ENCODE measurements around the gene EMC9.

EMC9 gene

GRCh38 chr14:24131549-24131966, 9.8 kb downstream of the EMC9 start:
- no peak for DNase-seq (ENCODE audit: low spot score)

- DNase-seq (ENCODE audit: low spot score) = no peak
Measured at GRCh38 chr14:24130717-24131548, 10.5 kb downstream of the EMC9 start.

DNA sequence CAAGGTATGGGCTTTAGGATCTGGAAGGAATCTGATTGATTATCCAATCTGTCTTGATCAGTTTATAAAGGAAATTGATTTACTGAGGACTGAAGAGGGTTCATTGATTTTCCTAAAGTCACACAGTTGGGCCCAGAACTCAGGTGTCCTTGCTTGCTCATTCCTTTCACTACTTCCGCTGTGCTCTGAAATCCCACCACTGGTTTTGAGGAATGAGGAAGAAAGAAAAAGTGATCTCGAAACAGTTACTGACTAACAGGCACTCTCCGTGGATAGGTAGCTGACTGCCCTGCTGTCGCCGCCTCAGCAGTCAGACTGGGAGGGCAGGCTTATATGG, 11.0 kb downstream of the EMC9 start, which contains the start of gene FITM1:
Gene FITM1, plus strand, starts transcription at position 280 of the 337 bp plus-strand sequence. CDS start 905 bp downstream, outside the sequence.
- no peak for DNase-seq (ENCODE audit: low spot score)

DNA sequence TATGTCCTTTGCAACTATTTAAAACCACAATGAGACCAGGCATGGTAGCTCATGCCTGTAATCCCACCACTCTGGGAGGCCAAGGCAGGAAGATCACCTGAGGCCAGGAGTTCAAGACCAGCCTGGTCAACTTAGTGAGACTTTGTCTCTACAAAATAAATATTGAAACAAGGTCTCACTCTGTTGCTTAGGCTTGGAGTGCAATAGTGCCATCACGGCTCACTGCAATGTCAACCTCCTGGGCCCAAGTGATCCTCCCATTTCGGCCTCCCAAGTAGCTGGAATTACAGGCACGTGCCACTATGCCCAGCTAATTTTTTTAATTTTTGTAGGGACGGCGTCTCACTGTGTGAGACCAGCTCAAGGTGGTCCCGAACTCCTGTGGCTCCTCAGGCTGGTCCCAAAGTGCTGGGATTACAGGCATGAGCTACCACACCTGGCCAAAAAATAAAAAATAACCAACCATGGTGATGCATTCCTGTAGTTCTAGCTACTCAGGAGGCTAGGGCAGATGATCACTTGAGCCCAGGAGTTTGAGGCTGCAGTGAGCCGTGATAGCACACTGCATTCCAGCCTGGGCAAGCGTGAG, 11.9 kb downstream of the EMC9 start:
- no peak for DNase-seq (ENCODE audit: low spot score)

DNA sequence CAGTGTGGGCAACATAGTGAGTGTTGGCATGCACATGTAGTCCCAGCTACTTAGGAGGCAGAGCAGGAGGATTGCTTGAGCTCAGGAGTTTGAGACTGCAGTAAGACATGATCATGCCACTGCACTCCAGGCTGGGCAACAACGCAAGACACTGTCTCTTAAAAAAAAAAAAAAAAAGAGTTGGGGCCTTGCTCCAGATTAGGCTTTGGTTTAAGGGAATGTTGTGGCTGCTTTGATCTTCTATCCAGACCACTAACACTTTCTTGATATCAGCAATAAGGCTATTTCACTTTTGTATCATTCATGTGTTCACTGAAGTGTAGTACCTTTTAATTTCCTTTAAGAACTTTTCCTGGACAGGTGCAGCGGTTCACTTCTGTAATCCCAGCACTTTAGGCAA, 13.7 kb downstream of the EMC9 start:
- no peak for DNase-seq (ENCODE audit: low spot score)

DNA sequence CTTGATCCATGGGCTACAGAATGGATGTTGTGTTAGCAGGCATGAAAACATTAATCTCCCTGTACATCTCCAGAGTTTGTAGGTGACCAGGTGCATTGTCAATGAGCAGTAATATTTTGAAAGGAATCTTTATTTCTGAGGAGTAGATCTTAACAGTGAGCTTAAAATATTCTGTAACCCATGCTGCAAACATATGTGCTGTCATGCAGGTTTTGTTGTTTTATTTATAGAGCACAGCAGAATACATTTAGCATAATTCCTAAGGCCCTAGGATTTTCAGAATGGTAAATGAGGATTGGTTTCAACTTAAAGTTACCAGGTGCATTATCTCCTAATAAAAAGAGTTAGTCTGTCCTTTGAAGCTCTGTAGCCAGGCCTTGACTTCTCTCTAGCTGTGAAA, 14.5 kb downstream of the EMC9 start:
- DNase-seq (ENCODE audit: low spot score) = no peak

DNA sequence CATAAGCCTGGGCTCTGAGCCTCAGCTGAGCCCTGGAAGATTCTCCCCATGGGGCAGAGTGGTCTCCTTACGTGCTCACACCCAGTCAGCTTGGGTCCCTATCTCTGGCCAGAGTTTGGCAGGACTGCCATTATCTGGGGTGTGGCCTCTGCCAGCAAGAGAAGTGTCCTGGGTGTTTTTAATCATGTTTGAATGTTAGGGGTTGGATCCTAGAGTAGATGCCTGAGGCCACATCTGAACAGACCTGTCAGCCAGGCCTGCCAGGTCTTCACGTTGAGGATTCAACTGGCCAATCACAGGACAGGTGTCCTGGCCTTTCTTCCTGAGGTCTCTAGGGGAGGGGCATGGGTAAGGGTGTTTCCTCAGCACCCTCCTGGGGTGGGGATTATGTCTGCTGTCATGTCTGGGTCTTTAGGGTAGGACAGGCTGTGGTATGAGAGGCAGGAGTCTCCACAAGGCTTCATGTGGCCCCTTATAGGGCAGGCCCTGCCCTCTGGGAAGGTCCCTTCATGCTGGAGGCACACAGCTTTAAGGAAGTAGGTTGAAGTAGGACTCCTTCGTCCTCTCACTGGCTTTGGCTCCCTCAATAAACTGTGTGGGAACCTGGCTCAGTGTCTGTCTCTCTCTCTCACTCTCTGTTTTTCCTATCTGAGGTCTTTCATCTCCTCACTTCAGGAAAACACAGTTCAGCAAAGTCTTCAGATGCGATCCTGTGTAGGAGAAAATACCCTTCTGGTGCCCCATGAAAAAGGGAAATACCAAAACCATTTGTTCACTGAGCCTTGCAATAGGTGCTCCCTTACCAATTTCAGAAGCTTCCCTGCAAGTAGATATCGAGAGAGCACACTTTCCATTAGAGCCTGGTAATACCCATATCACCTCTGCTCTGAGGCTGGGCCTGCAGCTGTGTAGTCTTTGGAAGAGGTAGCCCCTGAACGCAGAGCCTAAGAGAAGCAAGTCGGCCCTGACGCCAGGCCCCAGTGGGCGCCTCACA, 17.7 kb downstream of the EMC9 start:
- DNase-seq (ENCODE audit: low spot score) = no peak

DNA sequence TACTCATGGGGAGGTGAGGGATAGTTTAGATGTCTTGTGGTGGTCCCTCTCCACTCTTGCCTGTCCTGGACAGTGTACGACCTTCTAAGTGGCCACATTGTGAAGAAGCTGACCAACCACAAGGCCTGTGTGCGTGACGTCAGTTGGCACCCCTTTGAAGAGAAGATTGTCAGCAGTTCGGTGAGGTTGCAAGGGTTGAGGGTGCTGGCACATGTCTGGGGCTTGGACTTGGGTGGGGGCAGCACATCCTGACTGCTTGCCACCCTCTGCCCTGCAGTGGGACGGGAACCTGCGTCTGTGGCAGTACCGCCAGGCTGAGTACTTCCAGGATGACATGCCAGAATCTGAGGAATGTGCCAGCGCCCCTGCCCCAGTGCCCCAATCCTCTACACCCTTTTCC, 18.5 kb downstream of the EMC9 start:
- no peak for DNase-seq (ENCODE audit: low spot score)

DNA sequence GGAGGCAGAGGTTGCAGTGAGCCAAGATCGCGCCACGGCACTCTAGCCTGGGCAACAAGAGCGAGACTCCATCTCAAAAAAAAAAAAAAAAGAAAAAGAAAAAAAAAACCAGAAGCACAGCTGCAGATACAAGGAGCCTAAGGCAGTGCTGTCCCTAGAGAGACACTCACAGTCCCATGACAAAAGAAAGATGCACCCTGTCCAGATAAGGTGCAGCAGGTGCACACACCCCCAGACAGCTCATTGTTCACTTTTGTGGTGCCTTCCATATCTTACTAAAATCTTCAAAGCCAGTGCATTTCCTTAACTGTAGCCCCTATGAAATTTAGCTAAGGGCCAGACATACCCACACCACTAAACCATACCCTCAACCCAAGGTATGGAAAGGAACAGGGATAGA, 19.0 kb downstream of the EMC9 start:
- no peak for DNase-seq (ENCODE audit: low spot score)

DNA sequence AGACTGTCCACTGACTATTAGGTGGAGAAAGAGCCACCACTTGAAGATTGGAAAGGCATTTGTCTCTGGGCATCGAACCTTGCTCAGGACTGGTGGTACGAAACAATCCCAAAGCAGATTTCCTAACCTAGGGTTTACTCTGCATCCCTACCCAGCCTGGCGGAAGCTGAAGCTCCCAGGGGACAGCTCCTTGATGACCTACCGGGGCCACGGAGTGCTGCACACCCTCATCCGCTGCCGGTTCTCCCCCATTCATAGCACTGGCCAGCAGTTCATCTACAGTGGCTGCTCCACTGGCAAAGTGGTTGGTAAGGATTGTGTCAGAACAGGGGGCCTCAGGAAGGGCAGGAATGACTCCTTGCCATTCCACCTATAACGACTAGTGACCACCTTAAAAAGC, 20.2 kb downstream of the EMC9 start:
- DNase-seq (ENCODE audit: low spot score) = no peak

- DNase-seq (ENCODE audit: low spot score) = no peak
Measured at GRCh38 chr14:24119691-24120090, 21.7 kb downstream of the EMC9 start.

DNA sequence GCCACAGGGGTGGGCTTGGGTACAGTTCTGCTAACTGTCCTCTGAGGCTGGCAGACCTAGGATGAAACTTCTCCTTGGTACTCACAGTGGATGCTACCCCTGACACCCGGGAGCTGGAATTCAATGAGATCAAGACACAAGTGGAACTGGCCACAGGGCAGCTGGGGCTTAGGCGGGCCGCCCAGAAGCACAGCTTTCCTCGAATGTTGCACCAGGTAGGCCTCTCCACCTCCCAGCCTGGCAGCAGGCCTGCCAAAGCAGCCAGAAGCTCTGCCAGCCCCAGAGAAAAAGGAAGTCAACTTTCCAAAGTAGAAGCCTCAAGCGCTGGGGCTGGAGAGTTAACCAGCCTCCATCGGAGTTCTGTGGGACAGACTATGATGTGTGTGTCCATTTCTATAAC, 24.2 kb downstream of the EMC9 start:
- no peak for DNase-seq (ENCODE audit: low spot score)

GRCh38 chr14:24116128-24116814, 25.1 kb downstream of the EMC9 start:
- DNase-seq (ENCODE audit: low spot score) = no peak

- DNase-seq (ENCODE audit: low spot score) = no peak
Measured at GRCh38 chr14:24115422-24116127, 25.8 kb downstream of the EMC9 start.

- peak; percentile 100 for DNase-seq (ENCODE audit: low spot score)
Measured at GRCh38 chr14:24114532-24115421, 26.6 kb downstream of the EMC9 start, which contains the start of the genes DCAF11 and NRL. Gene DCAF11 (plus strand): TSS chr14:24114777. CDS start chr14:24115595, 818 bp downstream. Gene NRL (minus strand): TSS chr14:24114949. CDS start chr14:24082848, 32,101 bp downstream.

DNA sequence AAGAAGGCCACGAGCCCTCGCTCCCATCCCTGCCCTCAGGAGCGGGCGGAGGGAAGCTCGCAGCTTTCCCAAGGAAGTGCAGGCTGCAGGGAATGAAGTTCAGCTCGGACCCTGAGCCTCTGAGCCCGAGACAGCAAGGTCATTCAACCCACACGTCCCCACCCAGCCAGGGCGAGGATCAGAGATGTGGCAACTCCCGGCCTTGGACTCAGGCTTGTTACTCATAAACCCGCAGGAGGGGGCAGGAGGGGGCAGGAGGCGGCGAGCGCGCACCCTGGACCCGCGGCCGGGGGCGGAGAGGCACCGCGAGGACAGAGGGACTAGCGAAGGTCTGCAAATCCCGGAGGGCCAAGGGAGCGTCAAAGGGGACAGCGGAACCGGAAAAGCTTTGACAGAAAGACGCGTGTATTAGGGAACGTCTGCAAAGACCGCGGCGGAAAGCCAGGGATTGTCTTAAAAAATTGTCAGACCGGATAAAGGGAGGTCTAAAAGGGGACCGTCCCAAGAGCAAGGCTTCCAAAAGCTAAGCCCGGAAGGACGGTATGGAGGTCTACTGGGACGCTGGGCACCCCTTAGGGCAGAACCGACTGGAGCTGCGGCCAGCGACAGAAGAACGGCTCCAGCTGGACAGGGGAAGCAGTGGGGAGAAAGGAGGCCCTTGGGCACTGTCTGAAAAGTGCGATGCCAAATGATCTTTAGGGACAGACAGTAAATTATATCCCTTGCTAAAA, 27.4 kb downstream of the EMC9 start:
- DNase-seq (ENCODE audit: low spot score) = peak; percentile 96

DNA sequence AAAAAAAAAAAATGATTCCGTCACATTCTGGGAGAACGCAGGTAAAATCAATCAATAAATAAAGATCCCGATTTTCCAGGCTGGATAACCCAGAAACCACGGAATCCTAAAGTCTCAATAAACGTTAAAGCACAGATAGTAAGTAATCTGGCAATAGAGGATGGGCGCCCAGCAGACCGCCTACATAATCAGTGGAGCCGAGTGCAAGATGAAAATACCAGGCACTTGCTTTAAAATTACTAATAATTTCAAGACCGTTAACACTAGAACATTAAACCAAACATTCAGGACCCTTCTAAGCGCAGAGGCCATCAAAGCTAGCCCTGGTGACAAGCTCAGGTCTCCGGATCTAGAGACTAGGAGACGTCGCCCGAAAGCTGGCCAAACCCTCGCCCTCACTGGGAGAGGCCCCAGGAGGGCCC, 28.0 kb downstream of the EMC9 start:
- DNase-seq (ENCODE audit: low spot score) = no peak

DNA sequence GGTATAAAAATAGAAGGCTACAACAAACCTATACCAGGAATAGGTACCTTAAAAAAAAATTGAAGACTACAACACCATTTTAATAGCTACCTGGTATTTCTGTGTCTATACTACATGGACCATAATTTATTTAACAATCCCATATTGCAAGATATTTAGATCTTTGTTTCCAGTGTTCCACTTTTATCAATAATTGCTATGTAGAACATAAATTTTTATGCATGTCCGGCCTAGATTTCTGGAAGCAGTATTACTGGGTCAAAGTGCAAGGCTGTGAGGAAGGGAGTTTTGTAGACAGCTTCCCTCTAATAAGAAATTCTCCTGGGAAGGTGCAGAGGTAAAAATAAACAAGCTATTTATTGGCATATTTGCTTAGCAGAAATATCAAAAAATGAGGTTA, 30.9 kb downstream of the EMC9 start:
- no peak for DNase-seq (ENCODE audit: low spot score)

GRCh38 chr14:24110060-24110459, 31.3 kb downstream of the EMC9 start:
- DNase-seq (ENCODE audit: low spot score) = no peak

Data from RKO (cell line).